K562 (cell line): Measurements from ENCODE around the gene UNC93B1. TPM values are rescaled to one million over a fixed set of nuclear protein-coding genes. Genes with fewer than 3 reads are reported as not detected.

Experiments
- ATAC-seq: fragments of 200-7000 bp; cut with Tn5 transposase; 3 replicates; pipeline ENCODE4 v1.9.1; 2020; ENCODE audit warnings: moderate library complexity
- BruUV-seq: library from RNA; stranded (reverse); fragments of 400-500 nt; replicated peaks from 2 replicates; lab custom pipeline; 2021; lab: Mats Ljungman, UMichigan
- CTCF ChIA-PET: fragments of 300-600 bp; formaldehyde crosslinking; extraction: SDS; loops from one replicate; lab custom pipeline; 2021; ENCODE audit warnings: low intra/inter-chr PET ratio; lab: Yijun Ruan, JAX
- POLR2A ChIA-PET: fragments of 300-600, 350-650 bp; sonication (Branson Sonifier 250); formaldehyde crosslinking; extraction: SDS; loops from one replicate; lab custom pipeline; 2021; ENCODE audit warnings: antibody characterized with exemption, inconsistent platforms; lab: Yijun Ruan, JAX
- DNase-seq, 4 experiments: peaks; one replicate each; pipeline versions ENCODE4 v3.0.0 to v3.0.0-alpha.2; 2011 to 2018; ENCODE audit warnings: low spot score in 3 of 4, mixed read lengths in 3 of 4; ENCODE audit errors: extremely low read depth in 1 of 4
- FAIRE-seq: peaks from 2 replicates; lab custom pipeline; 2011; peaks lifted over from hg19 to GRCh38; lab: Jason Lieb, UNC
- H2AFZ ChIP-seq: 2 replicates; pipeline ENCODE4 v1.6.0; 2011; ENCODE audit warnings: low read depth, low read length, control low read depth, inconsistent platforms
- H3K27ac ChIP-seq: fragments of 200-600 bp; 3 replicates; pipeline ENCODE4 v1.8.0; 2011; ENCODE audit warnings: low read depth, mild to moderate bottlenecking, control low read depth, inconsistent platforms, low read length, moderate library complexity, mixed read lengths; ENCODE audit errors: extremely low read depth
- H3K27me3 ChIP-seq, 2 experiments: fragments of 300-600 bp in 1 of 2; 2 replicates in 1 of 2; 3 replicates in 1 of 2; pipeline versions ENCODE4 v1.6.0 to v1.8.0; 2011; ENCODE audit warnings: inconsistent platforms in 2 of 2, low read length in 2 of 2, mild to moderate bottlenecking in 1 of 2, mixed read lengths in 1 of 2, moderate library complexity in 1 of 2; ENCODE audit not compliant: control insufficient read depth in 2 of 2, insufficient read depth in 2 of 2
- H3K36me3 ChIP-seq: fragments of 300-600 bp; 3 replicates; pipeline ENCODE4 v1.8.0; 2011; ENCODE audit warnings: mild to moderate bottlenecking, low read length, inconsistent platforms; ENCODE audit not compliant: control insufficient read depth, insufficient read depth
- H3K4me1 ChIP-seq, 2 experiments: fragments of 200-600 bp in 1 of 2; replicated peaks in 1 of 2; 2 replicates in 1 of 2; 3 replicates in 1 of 2; pipeline versions ENCODE4 v1.5.1 to v1.8.0; 2011; ENCODE audit warnings: inconsistent platforms in 2 of 2, low read length in 2 of 2, mild to moderate bottlenecking in 1 of 2, mixed read lengths in 1 of 2, moderate library complexity in 1 of 2; ENCODE audit not compliant: control insufficient read depth in 2 of 2, insufficient read depth in 2 of 2
- H3K4me2 ChIP-seq: 2 replicates; pipeline ENCODE4 v1.6.1; 2011; ENCODE audit warnings: low read length, control low read depth, inconsistent platforms, mixed read lengths; ENCODE audit not compliant: insufficient read depth
- H3K4me3 ChIP-seq: fragments of 200-600 bp; sonication (generic), shearing (Covaris generic); 2 replicates; pipeline ENCODE4 v1.5.1; 2016; ENCODE audit warnings: control low read depth, inconsistent platforms
- H3K79me2 ChIP-seq: fragments of 200-600 bp; 3 replicates; pipeline ENCODE4 v1.8.0; 2011; ENCODE audit warnings: low read length, inconsistent platforms; ENCODE audit not compliant: control insufficient read depth, insufficient read depth
- H3K9ac ChIP-seq, 2 experiments: 2 replicates each; pipeline versions ENCODE4 v1.6.0 to v1.6.1; 2011; ENCODE audit warnings: low read depth in 2 of 2, low read length in 2 of 2, control low read depth in 1 of 2, inconsistent platforms in 1 of 2, mild to moderate bottlenecking in 1 of 2, mixed read lengths in 1 of 2; ENCODE audit not compliant: insufficient read depth in 1 of 2
- H3K9me1 ChIP-seq: one replicate; pipeline ENCODE4 v1.6.0; 2011; ENCODE audit warnings: inconsistent platforms, mild to moderate bottlenecking, low read length, moderate library complexity; ENCODE audit not compliant: control insufficient read depth, insufficient read depth
- H3K9me3 ChIP-seq: replicated peaks from 2 replicates; pipeline ENCODE4 v1.5.1; 2011; ENCODE audit warnings: low read depth, low read length, inconsistent platforms; ENCODE audit not compliant: control insufficient read depth, insufficient read depth
- H4K20me1 ChIP-seq: replicated peaks from 2 replicates; pipeline ENCODE4 v1.6.1; 2011; ENCODE audit warnings: low read length, inconsistent platforms, mixed read lengths; ENCODE audit not compliant: control insufficient read depth, insufficient read depth
- ARID2 ChIP-seq: fragments of 450-650 bp; IDR thresholded peaks from 2 replicates; pipeline ENCODE4 v1.6.1; 2017; ENCODE audit warnings: antibody characterized with exemption, mild to moderate bottlenecking
- CHD1 ChIP-seq: fragments of 200-600 bp; sonication (generic); IDR thresholded peaks from one replicate; pipeline ENCODE4 v1.6.1; 2012; ENCODE audit warnings: mild to moderate bottlenecking, moderate library complexity, low read length, inconsistent platforms
- E2F8 ChIP-seq: fragments of 450-650 bp; IDR thresholded peaks from 2 replicates; pipeline ENCODE4 v1.7.1; 2018; ENCODE audit warnings: mild to moderate bottlenecking, low read depth; ENCODE audit not compliant: partially characterized antibody
- FOS ChIP-seq: IDR thresholded peaks from 3 replicates; pipeline ENCODE4 v1.6.1; 2011; ENCODE audit not compliant: insufficient read length; ENCODE audit errors: extremely low read depth
- GATAD2A ChIP-seq: fragments of 450-650 bp; IDR thresholded peaks from 2 replicates; pipeline ENCODE4 v1.6.1; 2017
- MBD2 ChIP-seq: sonication (generic); IDR thresholded peaks from 2 replicates; pipeline ENCODE4 v1.6.1; 2016; ENCODE audit warnings: low read depth, borderline replicate concordance
- PHF21A ChIP-seq: fragments of 450-650 bp; IDR thresholded peaks from 2 replicates; pipeline ENCODE4 v1.6.1; 2017; ENCODE audit warnings: low read depth, borderline replicate concordance
- PHTF2 ChIP-seq: fragments of 250-450 bp; sonication (Bioruptor Pico); IDR thresholded peaks from 2 replicates; pipeline ENCODE4 v1.5.0; 2021; ENCODE audit warnings: mild to moderate bottlenecking
- RBM15 ChIP-seq: fragments of 200-400 bp; formaldehyde crosslinking; IDR thresholded peaks from 2 replicates; pipeline ENCODE4 v1.6.1; 2018; ENCODE audit warnings: mild to moderate bottlenecking, low read length, moderate library complexity; ENCODE audit not compliant: insufficient read depth
- RUNX1 ChIP-seq: sonication (generic); IDR thresholded peaks from 2 replicates; pipeline ENCODE4 v1.6.1; 2016; ENCODE audit warnings: antibody characterized with exemption, low read depth
- SIX5 ChIP-seq, 2 experiments: IDR thresholded peaks; 2 replicates each; pipeline ENCODE4 v1.6.1; 2011; ENCODE audit warnings: low read length in 2 of 2, borderline replicate concordance in 1 of 2, low read depth in 1 of 2, mild to moderate bottlenecking in 1 of 2, moderate library complexity in 1 of 2; ENCODE audit not compliant: insufficient read depth in 1 of 2
- SMARCA4 ChIP-seq: fragments of 450-650 bp; IDR thresholded peaks from 2 replicates; pipeline ENCODE4 v1.6.1; 2016
- SNRNP70 ChIP-seq: fragments of 200-400 bp; formaldehyde crosslinking; optimal IDR thresholded peaks from 2 replicates; pipeline ENCODE3; 2017; ENCODE audit warnings: low read depth, low read length
- TEAD4 ChIP-seq, 2 experiments: sonication (generic) in 1 of 2; formaldehyde crosslinking in 1 of 2; IDR thresholded peaks; 2 replicates each; pipeline versions ENCODE4 v1.6.1 to v1.8.0; 2012 to 2022; ENCODE audit warnings: borderline replicate concordance in 1 of 2, inconsistent platforms in 1 of 2, low read length in 1 of 2, mild to moderate bottlenecking in 1 of 2, missing genetic modification reagents in 1 of 2
- TRIM24 ChIP-seq, 2 experiments: fragments of 450-650 bp; IDR thresholded peaks; 2 replicates each; pipeline ENCODE4 v1.6.1; 2016
- ZNF24 ChIP-seq: fragments of 450-650 bp; IDR thresholded peaks from 2 replicates; pipeline ENCODE4 v1.6.1; 2016
- ZNF263 ChIP-seq: sonication (generic); formaldehyde crosslinking; IDR thresholded peaks from 2 replicates; pipeline ENCODE4 v1.8.0; 2022; ENCODE audit warnings: mild to moderate bottlenecking, missing genetic modification reagents, borderline replicate concordance
- ZNF507 ChIP-seq: conservative IDR thresholded peaks from 2 replicates; pipeline ENCODE4 v1.6.1; 2017; ENCODE audit warnings: missing genetic modification characterization, missing compliant biosample characterization
- ZNF76 ChIP-seq: fragments of 250-450 bp; sonication (Bioruptor Pico); IDR thresholded peaks from 2 replicates; pipeline ENCODE4 v1.4.0; 2020; ENCODE audit warnings: mild to moderate bottlenecking, moderate library complexity, borderline replicate concordance
- ZNF830 ChIP-seq: fragments of 250-450 bp; sonication (Bioruptor Pico); IDR thresholded peaks from 2 replicates; pipeline ENCODE4 v1.5.0; 2021; ENCODE audit warnings: mild to moderate bottlenecking
- WGBS: fragments of 100-300 bp; shearing (Covaris generic); methylation state at CpG from one replicate; pipeline ENCODE4 v1.1.6; 2016; ENCODE audit warnings: low coverage, mixed read lengths; ENCODE audit not compliant: insufficient coverage; ENCODE audit errors: missing lambda C conversion rate; 5-methylcytosine and 5-hydroxymethylcytosine counted together
- in situ Hi-C: fragments of 300-500 bp; cut with MboI; formaldehyde crosslinking; loops from 4 replicates; pipeline ENCODE4 v1.15.0; 2018; ENCODE audit warnings: inconsistent platforms, mixed read lengths
- intact Hi-C: fragments of 100-400 bp; cut with micrococcal nuclease; formaldehyde crosslinking; loops from 2 replicates; pipeline ENCODE4 v1.14.2; 2022
- polyA plus RNA-seq, 8 experiments: library from polyadenylated mRNA; depleted of rRNA in 4 of 8; stranded (reverse) in 5 of 8; unstranded in 3 of 8; fragments of >200 nt; fragmentation: Nextera tagmentation in 2 of 8; fragmentation: Illumina TruSeq in 1 of 8; extraction: Ambion mirVana in 2 of 8; extraction: Trizol in 1 of 8; gene quantifications; 2 replicates each; pipeline versions ENCODE4 v1.2.1 to v1.2.3, GENCODE V29; 2011 to 2014; ENCODE audit warnings: inconsistent platforms in 1 of 8, missing spikeins in 1 of 8
- total RNA-seq, 7 experiments: library from RNA; depleted of rRNA in 6 of 7; stranded (reverse); fragments of >200 nt in 6 of 7; fragmentation: Illumina TruSeq in 2 of 7; extraction: Trizol in 2 of 7; gene quantifications; 2 replicates each; pipeline versions ENCODE4 v1.2.1 to v1.2.3, GENCODE V29; 2011 to 2021; ENCODE audit warnings: low replicate concordance in 1 of 7

Gene UNC93B1
- total and polyA plus RNA-seq, 9 of the 15 experiments (the other 6 are each of a cell fraction or from before 2014, with no cell fraction given), result 0.10 to 13.6 (median 6.5) TPM

- 94% methylated on average over 12 of the region's 12 CpGs for WGBS
- Histone ChIP-seq H2AFZ (no peak overlapping the region), H3K4me1 (peaks cover 27 to 69% of the 10 kb centered on the region in 2 experiments), H3K9ac (peak overlapping the region in 1 of 2 experiments; percentile 55; a peak in 1 of 4 replicates), H3K4me2 (no peak overlapping the region), H3K4me3 (no peak overlapping the region), H3K79me2 (peaks cover 29% of the 10 kb centered on the region), H3K27me3 (no peaks in the 10 kb centered on the region), H3K9me3 (no peaks in the 10 kb centered on the region), H4K20me1 (no peaks in the 10 kb centered on the region), H3K27ac (no peak overlapping the region), H3K36me3 (peaks cover 44% of the 10 kb centered on the region; the same call in 2 of the 3 replicates), H3K9me1 (no peaks in the 10 kb centered on the region)
- CTCF ChIA-PET, result no interaction called here
- POLR2A ChIA-PET, result interaction anchor here (0.6 kb wide), 2 partner anchors 18 to 86 kb away, joined by 3 read pairs; no protein-coding TSS in a partner anchor
- TF ChIP-seq TEAD4 (IDR thresholded peaks at IDR 0.05; ENCODE audit: low read length), result no peak
- no peak for TF ChIP-seq TEAD4 (CRISPR knock-in tag; IDR thresholded peaks at IDR 0.05; ENCODE audit: borderline replicate concordance)
- TF ChIP-seq GATAD2A, result no peak
- TF ChIP-seq SMARCA4, result no peak
- no peak for TF ChIP-seq RUNX1
- TF ChIP-seq ZNF76 (CRISPR knock-in tag), result no peak
- no peak for TF ChIP-seq PHF21A
- no peak for TF ChIP-seq CHD1
- no peak for TF ChIP-seq PHTF2 (CRISPR knock-in tag)
- no peak for TF ChIP-seq MBD2
- TF ChIP-seq RBM15, result no peak
- TF ChIP-seq ZNF24, result no peak
- no peak for TF ChIP-seq TRIM24 (IDR thresholded peaks at IDR 0.05)
- no peak for TF ChIP-seq ARID2
- no peak for TF ChIP-seq ZNF830 (CRISPR knock-in tag)
- TF ChIP-seq SNRNP70, result no peak
- TF ChIP-seq ZNF263 (CRISPR knock-in tag), result no peak
- no peak for TF ChIP-seq E2F8
- TF ChIP-seq SIX5 (IDR thresholded peaks at IDR 0.05; ENCODE audit: borderline replicate concordance in 1 of 2, insufficient read depth in 1 of 2, low read depth in 1 of 2, low read length in 2 of 2), result no peak
- no peak for TF ChIP-seq FOS
- TF ChIP-seq ZNF507, result no peak
- DNase-seq, result no peak
- no peak for FAIRE-seq
- BruUV-seq, result no TSS peak
- in situ Hi-C loops, result no loop called here
- intact Hi-C loops, result no loop called here
- no peak for ATAC-seq
These were observed 29.8 kb upstream of the UNC93B1 start for GRCh38 chr11:68033708-68034045.
